Stimulated activated memory B cell treated with anti-CD40 and anti-IgM and Interleukin-4, amounts not matched to agents 10 μg/mL and 1 μg/mL and 100 μg/mL, for 72 hours (primary cell): ENCODE data around the gene THSD7A.

Experiments
- ATAC-seq: fragments of 150-1000 bp; cut with Tn5 transposase; 2 replicates; pipeline ENCODE4 v1.10.0; 2021
- H3K27ac Mint-ChIP-seq: one replicate; pipeline ENCODE4 v1.8.0; 2022; ENCODE audit warnings: mild to moderate bottlenecking, mixed read lengths
- H3K27me3 Mint-ChIP-seq: one replicate; pipeline ENCODE4 v1.8.0; 2022; ENCODE audit warnings: mixed read lengths
- H3K36me3 Mint-ChIP-seq: one replicate; pipeline ENCODE4 v1.8.0; 2022; ENCODE audit warnings: mixed read lengths
- H3K4me1 Mint-ChIP-seq: one replicate; pipeline ENCODE4 v1.8.0; 2022; ENCODE audit warnings: mixed read lengths
- H3K4me3 Mint-ChIP-seq: one replicate; pipeline ENCODE4 v1.8.0; 2022; ENCODE audit warnings: mild to moderate bottlenecking, moderate library complexity, mixed read lengths
- H3K9me3 Mint-ChIP-seq: one replicate; pipeline ENCODE4 v1.8.0; 2022; ENCODE audit warnings: mixed read lengths

Gene THSD7A

GRCh38 chr7:11779864-11780674 is 51.9 kb downstream of the THSD7A start:
- ATAC-seq, result no peak
- Mint-ChIP-seq H3K9me3 (no peaks in the 10 kb centered on the region), H3K36me3 (no peaks in the 10 kb centered on the region), H3K27ac (no peak overlapping the region), H3K27me3 (no peaks in the 10 kb centered on the region), H3K4me3 (no peak overlapping the region), H3K4me1 (no peaks in the 10 kb centered on the region)

DNA sequence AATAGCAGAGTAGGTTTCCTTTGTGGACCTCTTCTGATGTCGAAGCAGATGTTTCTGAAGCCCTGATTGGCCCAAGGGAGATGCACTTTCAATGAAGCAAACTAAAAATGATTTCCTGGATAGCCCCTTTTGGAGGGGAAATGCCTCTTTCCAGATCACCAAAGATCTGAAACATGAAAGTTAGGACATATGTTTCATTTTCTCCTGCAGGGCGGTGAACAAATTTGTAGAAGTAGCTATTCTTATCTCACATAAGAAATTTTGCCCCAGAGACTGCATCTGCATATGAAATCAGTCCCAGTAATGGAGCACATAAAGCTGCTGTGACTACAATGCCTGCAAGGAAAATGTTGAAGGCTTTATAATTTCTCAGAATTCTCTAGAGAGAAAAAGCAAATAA is 56.0 kb downstream of the THSD7A start:
- Mint-ChIP-seq H3K27me3 (no peaks in the 10 kb centered on the region), H3K9me3 (no peaks in the 10 kb centered on the region), H3K36me3 (no peaks in the 10 kb centered on the region), H3K27ac (no peak overlapping the region), H3K4me1 (no peaks in the 10 kb centered on the region), H3K4me3 (no peak overlapping the region)
- no peak for ATAC-seq

DNA sequence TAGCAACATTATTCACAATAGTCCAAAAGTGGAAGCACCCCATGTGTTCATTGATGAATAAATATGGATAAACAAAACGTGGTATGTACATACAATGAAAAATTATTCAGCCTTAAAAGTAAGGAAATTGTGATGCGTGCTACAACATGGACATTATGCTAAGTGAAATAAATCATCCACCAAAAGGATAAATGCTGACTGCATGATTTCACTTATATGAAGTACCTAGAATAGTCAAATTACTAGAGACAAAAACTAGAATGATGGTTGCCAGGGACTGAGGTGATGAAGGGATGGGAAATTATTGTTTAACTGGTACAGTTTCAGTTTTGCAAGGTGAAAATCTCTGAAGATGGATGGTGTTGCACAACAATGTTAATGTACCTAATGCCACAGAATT is 56.6 kb downstream of the THSD7A start:
- no peak overlapping the region for H3K27ac Mint-ChIP-seq
- no peaks in the 10 kb centered on the region for H3K9me3 Mint-ChIP-seq

DNA sequence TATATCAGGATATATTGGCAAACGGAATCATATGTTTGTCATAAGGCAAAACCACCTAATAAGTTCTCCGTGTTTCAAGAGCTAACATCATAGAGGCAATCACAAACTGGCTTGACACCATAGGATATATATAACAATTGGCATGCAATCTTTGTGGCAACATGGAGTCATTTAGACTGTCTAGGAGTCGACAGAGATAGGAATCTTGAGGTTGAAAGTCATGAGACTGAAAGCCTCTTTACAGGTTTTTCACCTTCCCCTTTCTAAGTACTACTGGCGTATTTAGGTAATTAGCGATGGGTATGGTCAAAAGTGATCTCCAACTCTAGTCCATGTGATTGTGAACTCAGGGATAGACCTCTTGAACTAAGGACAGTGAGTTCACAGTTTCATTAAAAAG is 63.7 kb downstream of the THSD7A start:
- no peak overlapping the region for H3K27ac Mint-ChIP-seq
- H3K27me3 Mint-ChIP-seq, result no peaks in the 10 kb centered on the region
- no peak for ATAC-seq
- H3K4me1 Mint-ChIP-seq, result no peaks in the 10 kb centered on the region
- H3K36me3 Mint-ChIP-seq, result no peaks in the 10 kb centered on the region
- H3K4me3 Mint-ChIP-seq, result no peak overlapping the region
- H3K9me3 Mint-ChIP-seq, result no peaks in the 10 kb centered on the region

More for the DNA sequence above, 56.6 kb downstream of the THSD7A start:
- no peak for ATAC-seq
- Mint-ChIP-seq H3K27me3 (no peaks in the 10 kb centered on the region), H3K36me3 (no peaks in the 10 kb centered on the region), H3K4me1 (no peaks in the 10 kb centered on the region), H3K4me3 (no peak overlapping the region)

GRCh38 chr7:11767148-11767547 is 64.8 kb downstream of the THSD7A start:
- Mint-ChIP-seq H3K4me1 (no peaks in the 10 kb centered on the region), H3K9me3 (no peaks in the 10 kb centered on the region), H3K4me3 (no peak overlapping the region), H3K27me3 (no peaks in the 10 kb centered on the region), H3K36me3 (no peaks in the 10 kb centered on the region), H3K27ac (no peak overlapping the region)
- no peak for ATAC-seq

- H3K27ac Mint-ChIP-seq, result no peak overlapping the region
- H3K9me3 Mint-ChIP-seq, result no peaks in the 10 kb centered on the region
- no peaks in the 10 kb centered on the region for H3K27me3 Mint-ChIP-seq
- H3K4me1 Mint-ChIP-seq, result no peaks in the 10 kb centered on the region
- H3K4me3 Mint-ChIP-seq, result no peak overlapping the region
- no peak for ATAC-seq
- H3K36me3 Mint-ChIP-seq, result no peaks in the 10 kb centered on the region
Measured at GRCh38 chr7:11760372-11760771, 71.6 kb downstream of the THSD7A start.

DNA sequence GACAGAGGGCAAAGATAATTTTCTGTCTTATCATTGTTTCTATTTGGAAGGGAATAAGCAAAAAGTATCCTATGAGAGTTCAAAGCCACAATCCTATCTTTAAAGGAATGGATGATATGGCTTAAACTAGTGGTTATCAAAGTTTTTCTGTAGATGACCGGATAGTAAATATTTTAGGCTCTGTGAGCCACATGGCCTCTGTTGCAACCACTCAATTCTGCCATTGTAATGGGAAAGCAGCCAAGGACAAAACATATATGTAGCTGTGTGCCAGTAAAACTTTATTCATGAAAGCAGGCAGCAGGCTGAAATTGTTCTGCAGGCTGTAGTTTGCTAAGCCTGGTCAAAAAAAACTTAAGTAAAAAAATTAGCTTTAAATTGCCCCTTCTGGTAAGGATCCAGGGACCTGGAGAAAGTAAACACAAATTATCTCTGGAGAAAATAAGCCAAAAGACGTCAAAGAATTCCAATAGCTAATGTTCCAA is 73.3 kb downstream of the THSD7A start:
- H3K4me1 Mint-ChIP-seq, result no peaks in the 10 kb centered on the region
- no peaks in the 10 kb centered on the region for H3K27me3 Mint-ChIP-seq
- H3K4me3 Mint-ChIP-seq, result no peak overlapping the region
- no peak for ATAC-seq
- H3K36me3 Mint-ChIP-seq, result no peaks in the 10 kb centered on the region
- H3K27ac Mint-ChIP-seq, result no peak overlapping the region
- H3K9me3 Mint-ChIP-seq, result no peaks in the 10 kb centered on the region

- Mint-ChIP-seq H3K27me3 (no peaks in the 10 kb centered on the region), H3K36me3 (no peaks in the 10 kb centered on the region), H3K27ac (no peak overlapping the region), H3K9me3 (no peaks in the 10 kb centered on the region), H3K4me1 (no peaks in the 10 kb centered on the region), H3K4me3 (no peak overlapping the region)
- no peak for ATAC-seq
Measured at GRCh38 chr7:11757153-11757552, 74.8 kb downstream of the THSD7A start.

DNA sequence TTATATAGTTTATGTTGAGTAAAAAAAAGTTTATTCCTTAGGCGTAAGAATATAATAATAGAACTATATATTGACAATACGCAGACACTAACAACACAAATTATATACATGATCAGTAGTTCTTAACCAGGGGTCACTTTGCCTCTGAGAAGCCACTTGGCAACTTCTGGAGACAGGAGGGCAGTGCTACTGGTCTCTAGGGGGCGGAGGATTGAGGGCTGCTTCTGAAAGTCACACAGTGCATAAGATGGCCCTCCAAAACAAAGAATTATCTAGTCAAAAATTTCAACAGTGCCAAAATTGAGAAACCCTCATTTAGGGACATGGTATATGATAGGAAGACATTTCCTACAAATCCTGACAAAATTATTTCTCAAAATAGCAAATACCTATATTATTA is 77.1 kb downstream of the THSD7A start:
- Mint-ChIP-seq H3K4me3 (no peak overlapping the region), H3K4me1 (no peaks in the 10 kb centered on the region), H3K9me3 (no peaks in the 10 kb centered on the region), H3K27me3 (no peaks in the 10 kb centered on the region), H3K36me3 (no peaks in the 10 kb centered on the region), H3K27ac (no peak overlapping the region)
- no peak for ATAC-seq

DNA sequence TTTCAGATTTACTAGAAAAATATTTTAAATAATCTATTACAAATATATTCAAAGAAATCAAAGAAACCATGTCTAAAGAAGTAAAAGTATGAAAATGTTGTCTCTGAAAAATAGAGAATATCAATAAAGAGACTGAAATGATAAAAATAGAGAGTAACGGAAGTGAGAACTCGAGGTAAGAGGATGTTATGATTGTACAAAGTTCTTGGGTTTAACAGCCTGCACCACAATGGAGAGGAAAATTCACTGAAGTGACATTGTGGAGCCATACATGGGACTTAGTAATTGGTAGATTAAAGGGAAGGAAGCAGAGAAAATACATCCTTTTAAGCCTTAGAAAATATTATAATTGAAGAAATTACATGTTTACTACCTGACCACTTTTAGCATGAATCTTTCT is 77.9 kb downstream of the THSD7A start:
- H3K4me1 Mint-ChIP-seq, result no peaks in the 10 kb centered on the region
- ATAC-seq, result no peak
- H3K4me3 Mint-ChIP-seq, result no peak overlapping the region
- no peaks in the 10 kb centered on the region for H3K9me3 Mint-ChIP-seq
- H3K27ac Mint-ChIP-seq, result no peak overlapping the region
- H3K36me3 Mint-ChIP-seq, result no peaks in the 10 kb centered on the region
- no peaks in the 10 kb centered on the region for H3K27me3 Mint-ChIP-seq

- Mint-ChIP-seq H3K27me3 (no peaks in the 10 kb centered on the region), H3K36me3 (no peaks in the 10 kb centered on the region), H3K9me3 (no peaks in the 10 kb centered on the region), H3K27ac (no peak overlapping the region), H3K4me1 (no peaks in the 10 kb centered on the region), H3K4me3 (no peak overlapping the region)
- no peak for ATAC-seq
Measured at GRCh38 chr7:11753433-11753832, 78.6 kb downstream of the THSD7A start.

GRCh38 chr7:11751807-11752389 is 80.1 kb downstream of the THSD7A start:
- Mint-ChIP-seq H3K4me1 (no peaks in the 10 kb centered on the region), H3K4me3 (no peak overlapping the region), H3K27me3 (no peaks in the 10 kb centered on the region), H3K27ac (no peak overlapping the region), H3K9me3 (peaks cover 4% of the 10 kb centered on the region), H3K36me3 (no peaks in the 10 kb centered on the region)
- no peak for ATAC-seq

GRCh38 chr7:11751315-11751714 is 80.7 kb downstream of the THSD7A start:
- Mint-ChIP-seq H3K36me3 (no peaks in the 10 kb centered on the region), H3K4me3 (no peak overlapping the region), H3K9me3 (peaks cover 4% of the 10 kb centered on the region), H3K27ac (no peak overlapping the region), H3K4me1 (no peaks in the 10 kb centered on the region), H3K27me3 (no peaks in the 10 kb centered on the region)
- no peak for ATAC-seq

GRCh38 chr7:11750191-11750590 is 81.8 kb downstream of the THSD7A start:
- Mint-ChIP-seq H3K27me3 (no peaks in the 10 kb centered on the region), H3K4me3 (no peak overlapping the region), H3K36me3 (no peaks in the 10 kb centered on the region), H3K9me3 (peaks cover 6% of the 10 kb centered on the region), H3K4me1 (no peaks in the 10 kb centered on the region), H3K27ac (no peak overlapping the region)
- no peak for ATAC-seq

DNA sequence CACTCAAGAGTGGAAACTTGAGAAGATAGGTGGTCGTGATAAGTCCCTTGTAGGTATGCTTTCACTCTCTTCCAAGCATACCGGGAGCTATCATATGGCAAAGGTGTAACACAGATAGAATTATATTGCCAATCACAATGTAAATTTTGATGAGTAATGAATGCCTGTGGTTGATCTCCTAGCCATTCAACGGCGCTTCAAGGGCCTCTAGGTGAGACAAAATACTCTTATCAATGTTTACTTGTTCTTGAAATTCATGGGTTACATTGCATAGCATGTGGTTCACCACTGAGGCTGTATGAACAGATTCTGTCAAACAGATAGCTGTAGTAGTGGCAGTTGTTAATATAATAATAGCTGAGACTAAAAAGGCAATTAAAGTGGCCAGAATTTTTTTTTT is 82.4 kb downstream of the THSD7A start:
- H3K4me3 Mint-ChIP-seq, result no peak overlapping the region
- H3K4me1 Mint-ChIP-seq, result no peaks in the 10 kb centered on the region
- H3K36me3 Mint-ChIP-seq, result no peaks in the 10 kb centered on the region
- ATAC-seq, result no peak
- no peaks in the 10 kb centered on the region for H3K27me3 Mint-ChIP-seq
- no peak overlapping the region for H3K27ac Mint-ChIP-seq
- peaks cover 7% of the 10 kb centered on the region for H3K9me3 Mint-ChIP-seq

GRCh38 chr7:11748884-11749283 is 83.1 kb downstream of the THSD7A start:
- no peak for ATAC-seq
- H3K9me3 Mint-ChIP-seq, result peaks cover 7% of the 10 kb centered on the region

More at GRCh38 chr7:11748884-11749283, 83.1 kb downstream of the THSD7A start:
- Mint-ChIP-seq H3K4me1 (no peaks in the 10 kb centered on the region), H3K4me3 (no peak overlapping the region), H3K27me3 (no peaks in the 10 kb centered on the region), H3K36me3 (no peaks in the 10 kb centered on the region), H3K27ac (no peak overlapping the region)
